Measurements from ENCODE around the gene TPCN1.

TPCN1 gene

DNA sequence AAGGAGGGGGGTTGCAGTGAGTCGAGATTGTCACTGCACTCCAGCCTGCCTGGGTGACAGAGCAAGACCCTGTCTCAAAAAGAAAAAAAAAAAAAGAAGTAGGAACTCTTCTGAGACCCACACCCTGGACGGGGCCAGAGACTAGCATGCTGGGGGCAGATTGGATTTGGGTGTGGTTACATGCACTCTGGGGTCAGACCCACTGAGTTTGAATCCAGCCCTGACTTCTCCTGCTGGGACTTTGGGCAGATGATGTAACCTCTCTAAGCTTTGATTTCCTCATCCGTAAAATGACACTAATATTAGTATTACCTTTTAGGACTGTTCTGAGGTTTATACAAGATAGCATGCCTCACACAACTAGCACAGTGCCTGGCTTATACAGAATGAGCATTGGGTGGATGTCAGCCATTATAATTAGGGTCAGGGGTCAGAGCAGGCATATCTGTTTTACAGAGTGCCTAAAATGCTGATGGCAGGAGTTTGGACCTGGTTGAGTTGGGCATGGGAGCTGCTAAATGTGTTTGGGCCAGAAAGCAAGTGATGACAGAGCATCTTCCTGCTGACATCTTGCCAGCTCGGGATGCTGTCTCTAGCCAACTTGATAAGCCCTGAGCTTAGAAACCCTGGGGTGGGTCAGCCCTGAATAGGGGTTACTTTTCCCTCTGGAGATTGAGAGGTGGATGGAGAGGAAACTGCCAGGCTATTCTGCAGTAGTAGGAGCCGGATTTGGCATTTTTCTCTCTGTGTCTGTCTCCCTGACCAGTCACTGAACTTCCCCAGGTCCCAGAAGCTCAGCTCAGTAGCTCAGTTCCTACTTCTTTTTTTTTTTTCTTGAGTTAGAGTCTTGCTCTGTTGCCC is 15.5 kb downstream of the TPCN1 start:
- TF ChIP-seq, protein P1, sequence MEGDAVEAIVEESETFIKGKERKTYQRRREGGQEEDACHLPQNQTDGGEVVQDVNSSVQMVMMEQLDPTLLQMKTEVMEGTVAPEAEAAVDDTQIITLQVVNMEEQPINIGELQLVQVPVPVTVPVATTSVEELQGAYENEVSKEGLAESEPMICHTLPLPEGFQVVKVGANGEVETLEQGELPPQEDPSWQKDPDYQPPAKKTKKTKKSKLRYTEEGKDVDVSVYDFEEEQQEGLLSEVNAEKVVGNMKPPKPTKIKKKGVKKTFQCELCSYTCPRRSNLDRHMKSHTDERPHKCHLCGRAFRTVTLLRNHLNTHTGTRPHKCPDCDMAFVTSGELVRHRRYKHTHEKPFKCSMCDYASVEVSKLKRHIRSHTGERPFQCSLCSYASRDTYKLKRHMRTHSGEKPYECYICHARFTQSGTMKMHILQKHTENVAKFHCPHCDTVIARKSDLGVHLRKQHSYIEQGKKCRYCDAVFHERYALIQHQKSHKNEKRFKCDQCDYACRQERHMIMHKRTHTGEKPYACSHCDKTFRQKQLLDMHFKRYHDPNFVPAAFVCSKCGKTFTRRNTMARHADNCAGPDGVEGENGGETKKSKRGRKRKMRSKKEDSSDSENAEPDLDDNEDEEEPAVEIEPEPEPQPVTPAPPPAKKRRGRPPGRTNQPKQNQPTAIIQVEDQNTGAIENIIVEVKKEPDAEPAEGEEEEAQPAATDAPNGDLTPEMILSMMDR (IDR thresholded peaks at IDR 0.05; ENCODE audit: control insufficient read depth, extremely low read depth, insufficient read depth), result no peak
- no peak for DNase-seq (ENCODE audit: low read depth)
- no peak overlapping the region for H3K4me3 ChIP-seq (ENCODE audit: low read depth, low read length)

DNA sequence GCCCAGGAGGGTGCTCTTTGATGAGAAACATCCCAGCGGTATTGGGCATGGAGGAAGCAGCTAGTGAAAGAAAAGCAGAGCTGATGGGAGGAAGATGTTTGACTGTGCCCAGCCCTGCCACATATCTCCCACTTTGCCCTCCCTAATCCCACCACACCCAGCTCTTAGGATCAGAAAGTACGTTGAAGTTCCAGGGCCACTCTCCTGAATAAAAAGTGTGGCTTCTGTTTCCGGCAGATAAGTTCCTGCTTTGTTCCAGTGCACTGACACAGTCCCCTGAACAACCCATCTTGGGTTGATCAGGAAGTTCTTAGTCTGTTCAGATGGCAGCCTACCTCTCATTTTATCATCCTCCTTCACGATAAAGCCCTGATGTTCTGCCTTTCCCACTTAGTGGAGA is 16.5 kb downstream of the TPCN1 start:
- H3K4me3 ChIP-seq (ENCODE audit: low read depth, low read length), result no peak overlapping the region
- DNase-seq (ENCODE audit: low read depth), result no peak
- TF ChIP-seq, protein P1 (IDR thresholded peaks at IDR 0.05; ENCODE audit: control insufficient read depth, extremely low read depth, insufficient read depth), result no peak

DNA sequence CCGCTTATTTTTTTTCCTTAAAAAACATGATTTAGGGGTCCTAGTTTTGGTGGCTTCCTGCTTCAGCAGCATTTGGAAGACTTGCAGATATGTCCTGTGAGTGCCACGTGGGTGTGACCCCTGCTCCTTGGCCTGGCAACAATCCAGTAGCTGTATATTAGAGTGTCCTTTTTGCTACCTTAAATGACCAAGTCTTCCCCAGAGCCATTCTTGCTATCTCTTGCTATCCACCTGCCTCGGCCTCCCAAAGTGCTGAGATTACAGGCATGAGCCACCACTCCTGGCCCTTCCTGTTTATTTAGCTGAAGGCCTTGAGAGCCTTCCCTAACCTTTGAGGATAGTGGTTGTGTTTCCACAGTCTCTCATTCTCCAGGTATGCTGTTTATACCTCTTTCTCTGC is 17.0 kb downstream of the TPCN1 start:
- no peak for DNase-seq (ENCODE audit: low read depth)
- no peak overlapping the region for H3K4me3 ChIP-seq (ENCODE audit: low read depth, low read length)
- TF ChIP-seq, protein P1 (IDR thresholded peaks at IDR 0.05; ENCODE audit: control insufficient read depth, extremely low read depth, insufficient read depth), result no peak

DNA sequence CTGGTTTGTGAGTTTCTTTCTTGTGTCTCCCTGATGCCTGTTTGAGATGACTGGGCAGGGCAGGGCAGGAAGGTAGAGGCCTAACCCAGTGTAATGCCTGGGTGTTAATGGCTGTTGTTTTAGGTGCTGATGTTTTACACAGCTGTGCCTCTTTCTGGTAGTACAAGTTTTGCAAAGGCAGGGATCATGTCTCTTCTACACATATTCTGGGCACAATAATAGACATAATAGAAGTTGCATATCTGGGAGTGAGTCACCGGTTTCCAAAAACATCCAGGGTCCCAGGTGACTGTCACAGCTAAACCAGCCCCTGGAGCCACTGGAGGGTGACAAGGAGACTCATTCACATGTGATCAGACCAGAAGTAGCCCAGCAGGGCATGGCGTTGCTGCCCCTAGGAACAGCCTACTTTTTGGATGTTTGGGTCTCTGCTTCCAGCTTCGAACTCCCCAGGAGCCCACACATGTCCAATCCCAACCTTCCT is 18.1 kb downstream of the TPCN1 start:
- DNase-seq (ENCODE audit: low read depth), result no peak
- TF ChIP-seq, protein P1 (IDR thresholded peaks at IDR 0.05; ENCODE audit: control insufficient read depth, extremely low read depth, insufficient read depth), result no peak
- no peak overlapping the region for H3K4me3 ChIP-seq (ENCODE audit: low read depth, low read length)

DNA sequence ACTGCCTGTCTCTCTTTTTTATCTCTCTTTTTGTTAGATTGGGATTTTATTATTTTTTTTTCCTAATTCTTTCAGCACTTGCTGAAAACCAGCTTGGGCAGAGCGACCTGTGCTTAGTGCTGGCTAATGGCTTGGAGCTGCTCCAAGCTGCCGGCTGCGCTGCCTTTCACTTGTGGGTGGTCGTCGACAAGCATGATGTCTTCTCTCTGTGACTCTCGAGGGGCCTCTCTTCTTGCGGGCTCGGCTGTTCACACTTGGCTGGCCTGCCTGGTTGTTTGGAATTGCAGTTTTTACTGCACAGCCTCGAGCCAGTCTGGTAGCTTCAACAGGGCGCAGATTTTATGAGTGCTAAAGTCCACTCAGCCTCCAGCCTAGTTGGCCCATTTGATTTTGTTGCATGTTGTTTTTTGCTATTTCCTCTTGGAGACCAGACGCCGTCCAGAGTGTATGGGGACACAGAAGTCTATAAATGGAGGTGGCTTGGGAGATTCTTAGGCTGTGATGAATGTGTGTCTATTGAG is 18.6 kb downstream of the TPCN1 start:
- H3K4me3 ChIP-seq (ENCODE audit: low read depth, low read length), result no peak overlapping the region
- DNase-seq (ENCODE audit: low read depth), result peak; percentile 48
- TF ChIP-seq, protein P1 (IDR thresholded peaks at IDR 0.05; ENCODE audit: control insufficient read depth, extremely low read depth, insufficient read depth), result no peak

DNA sequence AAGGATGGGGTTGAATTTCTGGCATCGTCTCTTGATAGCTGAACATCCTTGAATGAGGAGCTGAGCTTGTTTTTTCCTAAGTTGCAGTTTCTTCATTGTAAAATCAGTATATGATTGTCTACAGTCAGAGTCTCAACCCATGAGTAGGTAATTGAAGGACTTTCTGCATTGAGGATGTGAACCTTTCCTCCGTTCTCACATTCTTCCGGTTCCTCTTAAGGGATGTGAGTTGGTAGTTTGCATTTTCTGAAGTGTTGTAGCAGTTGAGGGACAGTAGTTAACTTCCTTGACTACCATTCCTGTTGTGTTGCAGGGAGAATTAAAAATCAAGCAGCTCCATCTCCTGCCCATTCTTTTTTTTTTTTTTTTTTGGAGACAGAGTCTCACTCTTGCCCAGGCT is 19.1 kb downstream of the TPCN1 start:
- TF ChIP-seq, protein P1 (IDR thresholded peaks at IDR 0.05; ENCODE audit: control insufficient read depth, extremely low read depth, insufficient read depth), result no peak
- no peak for DNase-seq (ENCODE audit: low read depth)
- no peak overlapping the region for H3K4me3 ChIP-seq (ENCODE audit: low read depth, low read length)

Data from LNCaP clone FGC (cell line).